ENCODE results near the gene LCE2A.
"Not testable (repeated sequence)": the region's sequence is repeated elsewhere in the genome, so short reads cannot be mapped to it uniquely, and the experiment has no call there.

LCE2A gene

GRCh38 chr1:152697701-152698600 is at the start of gene LCE2A:
Gene LCE2A, plus strand, starts transcription at chr1:152698345. Its CDS starts 557 bp downstream, at chr1:152698902.
- DNase-seq, result no peak

- DNase-seq, result no peak
These were observed 44.0 kb upstream of the LCE2A start for GRCh38 chr1:152654110-152654509.

- no peak for DNase-seq
These were observed 41.7 kb upstream of the LCE2A start for GRCh38 chr1:152656459-152656858.

GRCh38 chr1:152657677-152658076 is 40.5 kb upstream of the LCE2A start:
- DNase-seq, result no peak

- DNase-seq, result no peak
These were observed 39.5 kb upstream of the LCE2A start for GRCh38 chr1:152658649-152659048.

GRCh38 chr1:152663098-152663497 is 35.0 kb upstream of the LCE2A start, which contains the start of gene LCE2D:
Gene LCE2D, plus strand, starts transcription at chr1:152663380. Its CDS starts 726 bp downstream, at chr1:152664106.
- no peak for DNase-seq

GRCh38 chr1:152666171-152666570 is 32.0 kb upstream of the LCE2A start:
- not testable (repeated sequence) for DNase-seq

GRCh38 chr1:152667648-152668047 is 30.5 kb upstream of the LCE2A start:
- no peak for DNase-seq

- DNase-seq, result no peak
These were observed 25.1 kb upstream of the LCE2A start for GRCh38 chr1:152673016-152673415.

- DNase-seq, result not testable (repeated sequence)
These were observed 23.2 kb upstream of the LCE2A start, which contains the start of gene LCE2C for GRCh38 chr1:152674983-152675382. Gene LCE2C, plus strand, starts transcription at chr1:152675279. Its CDS starts 737 bp downstream, at chr1:152676016.

GRCh38 chr1:152679459-152679858 is 18.7 kb upstream of the LCE2A start:
- no peak for DNase-seq

GRCh38 chr1:152681616-152682015 is 16.5 kb upstream of the LCE2A start:
- DNase-seq, result no peak

GRCh38 chr1:152683846-152684245 is 14.3 kb upstream of the LCE2A start:
- no peak for DNase-seq

GRCh38 chr1:152685823-152686222 is 12.3 kb upstream of the LCE2A start, which contains the start of gene LCE2B:
Gene LCE2B, plus strand, starts transcription at chr1:152686123. Its CDS starts 721 bp downstream, at chr1:152686844.
- DNase-seq, result not testable (repeated sequence)

- DNase-seq, result no peak
These were observed 1.6 kb downstream of the LCE2A start for GRCh38 chr1:152699746-152700145.

GRCh38 chr1:152707860-152708259 is 9.7 kb downstream of the LCE2A start, which contains the start of gene LCE4A:
Gene LCE4A, plus strand, starts transcription at chr1:152708160. Its CDS starts 916 bp downstream, at chr1:152709076.
- DNase-seq, result no peak

GRCh38 chr1:152718238-152718637 is 20.1 kb downstream of the LCE2A start:
- DNase-seq, result no peak

GRCh38 chr1:152725261-152725660 is 27.1 kb downstream of the LCE2A start:
- DNase-seq, result no peak

- DNase-seq, result no peak
These were observed 30.8 kb downstream of the LCE2A start for GRCh38 chr1:152728986-152729385.

GRCh38 chr1:152735648-152736047 is 37.5 kb downstream of the LCE2A start:
- DNase-seq, result no peak

- no peak for DNase-seq
These were observed 39.9 kb downstream of the LCE2A start for GRCh38 chr1:152737997-152738396.

GRCh38 chr1:152739841-152740240 is 41.7 kb downstream of the LCE2A start:
- no peak for DNase-seq

GRCh38 chr1:152741656-152742055 is 43.5 kb downstream of the LCE2A start:
- no peak for DNase-seq
